ENCODE data around the gene C1QTNF5. TPM values are rescaled to one million over a fixed set of nuclear protein-coding genes. Genes with fewer than 3 reads are reported as not detected.

The C1QTNF5 gene
- total and polyA plus RNA-seq, 2 of the 8 experiments (the other 6 are each of a cell fraction or from before 2014, with no cell fraction given), result 2.2 to 2.7 TPM

DNA sequence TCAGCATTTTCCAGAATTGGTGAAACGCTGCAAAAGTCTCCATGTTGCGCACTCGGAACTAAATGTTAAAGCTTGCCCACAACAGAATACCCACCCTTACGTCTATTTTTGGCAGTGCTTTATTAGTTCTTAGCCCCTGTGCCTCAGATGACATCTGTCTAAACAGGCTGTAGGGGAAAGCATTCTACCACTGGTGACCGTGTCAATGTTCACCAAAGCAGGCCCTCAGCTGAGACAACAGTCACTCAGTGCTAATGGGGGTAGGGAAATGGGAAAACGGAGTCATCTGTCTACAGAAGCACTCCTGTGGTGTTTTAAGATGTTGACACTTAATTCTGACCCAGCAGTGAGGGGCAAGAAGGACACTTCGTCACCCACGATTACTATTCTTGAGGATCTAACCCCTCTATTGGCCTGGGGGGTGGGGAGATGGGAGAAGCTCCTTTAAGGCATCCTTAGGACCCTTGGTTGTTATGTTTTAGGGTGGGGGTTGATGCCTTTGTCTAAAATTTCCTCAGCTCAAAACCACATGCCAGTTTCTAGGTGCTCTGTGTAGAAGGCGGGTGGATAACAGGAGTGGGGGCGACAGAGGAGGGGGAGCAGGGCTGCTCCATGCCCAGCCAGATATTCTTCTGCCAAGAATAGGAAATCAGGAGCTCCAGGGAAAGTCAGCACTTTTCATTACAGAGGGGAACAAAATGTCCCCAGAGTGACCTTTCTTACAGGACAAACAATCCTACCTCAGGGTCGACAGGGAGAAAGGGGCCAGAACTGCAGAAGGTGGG is 21.4 kb upstream of the C1QTNF5 start:
- Histone ChIP-seq H3K27ac (ENCODE audit: low read depth, low read length) (no peak overlapping the region), H3K4me3 (ENCODE audit: extremely low read depth in 1 of 4, insufficient read depth in 2 of 4, low read depth in 3 of 4, low read length in 4 of 4) (peak overlapping the region in 1 of 4 experiments; percentile 1; a peak in 1 of 8 replicates), H3K4me1 (replicated peaks in 1 of 4; ENCODE audit: control insufficient read depth in 3 of 4, insufficient read depth in 4 of 4, low read length in 3 of 4) (peaks cover 12 to 23% (median 20%) of the 10 kb centered on the region in 4 experiments), H3K23me2 (ENCODE audit: low read depth, low read length) (peaks cover 4% of the 10 kb centered on the region; the same call in 1 of the 2 replicates), H2BK20ac (ENCODE audit: low read length) (no peak overlapping the region), H3K9me3 (ENCODE audit: insufficient read depth in 2 of 2, low read depth in 1 of 2, low read length in 1 of 2) (no peaks in the 10 kb centered on the region; a peak in 1 of 4 replicates), H3K4ac (replicated peaks; ENCODE audit: insufficient read length, low read depth, low read length) (no peak overlapping the region), H3K79me2 (ENCODE audit: control insufficient read depth in 1 of 2, insufficient read depth in 2 of 2, low read length in 2 of 2) (no peaks in the 10 kb centered on the region), H2AFZ (ENCODE audit: low read length) (no peak overlapping the region), H3K36me3 (ENCODE audit: control insufficient read depth in 2 of 4, insufficient read depth in 4 of 4, low read length in 3 of 4) (peaks cover 0 to 6% (median 5%) of the 10 kb centered on the region in 4 experiments; a peak in 3 of 8 replicates), H2BK12ac (ENCODE audit: low read depth, low read length) (no peak overlapping the region), H2BK120ac (replicated peaks; ENCODE audit: low read depth, low read length) (no peak overlapping the region), H2BK15ac (ENCODE audit: low read length) (peak overlapping the region; percentile 90; the same call in 1 of the 2 replicates), H3K23ac (ENCODE audit: insufficient read length) (no peak overlapping the region), H4K8ac (ENCODE audit: extremely low read depth, insufficient read depth, low read length) (no peak overlapping the region), H2BK5ac (ENCODE audit: low read depth, low read length) (no peak overlapping the region), H3K27me3 (replicated peaks in 1 of 4; ENCODE audit: control insufficient read depth in 3 of 4, extremely low read depth in 1 of 4, insufficient read depth in 3 of 4, low read length in 3 of 4) (peaks cover 18 to 37% (median 32%) of the 10 kb centered on the region in 4 experiments), H3K4me2 (ENCODE audit: insufficient read depth in 1 of 2, low read depth in 2 of 2, low read length in 2 of 2) (peak overlapping the region; percentile 22 to 71; a peak in 3 of 4 replicates), H2AK5ac (ENCODE audit: low read depth, low read length) (no peak overlapping the region), H3K79me1 (ENCODE audit: low read depth, low read length) (no peaks in the 10 kb centered on the region; the same call in 1 of the 2 replicates), H4K20me1 (replicated peaks in 1 of 2; ENCODE audit: control insufficient read depth in 1 of 2, insufficient read depth in 2 of 2, low read length in 2 of 2) (peaks cover 4 to 23% of the 10 kb centered on the region in 2 experiments), H3K14ac (ENCODE audit: insufficient read length) (no peak overlapping the region), H3K9ac (replicated peaks in 1 of 4; ENCODE audit: extremely low read depth in 1 of 4, low read depth in 3 of 4, low read length in 3 of 4) (no peak overlapping the region), H4K91ac (replicated peaks; ENCODE audit: insufficient read length, low read length) (no peak overlapping the region), H4K5ac (ENCODE audit: insufficient read length, low read depth, low read length) (no peak overlapping the region), H3K56ac (replicated peaks; ENCODE audit: insufficient read length, low read depth, low read length) (no peak overlapping the region), H3K18ac (ENCODE audit: extremely low read depth, low read length) (no peak overlapping the region)
- no peak for TF ChIP-seq SIRT6 (IDR thresholded peaks at IDR 0.05; ENCODE audit: low read length)
- TF ChIP-seq CBX8 (IDR thresholded peaks at IDR 0.05; ENCODE audit: borderline replicate concordance, low read depth, low read length), result no peak
- no peak for TF ChIP-seq RXRA (IDR thresholded peaks at IDR 0.05; ENCODE audit: insufficient read depth, low read depth, low read length)
- TF ChIP-seq RAD21 (IDR thresholded peaks at IDR 0.05 in 1 of 2, conservative IDR thresholded peaks at IDR 0.05 in 1 of 2; ENCODE audit: low read depth in 2 of 2, low read length in 2 of 2), result no peak
- no peak for TF ChIP-seq POU5F1 (IDR thresholded peaks at IDR 0.05; ENCODE audit: low read depth, low read length)
- TF ChIP-seq TAF7 (optimal IDR thresholded peaks at IDR 0.05; ENCODE audit: borderline replicate concordance, low read depth, low read length), result no peak
- no peak for TF ChIP-seq SIN3A (conservative IDR thresholded peaks at IDR 0.05 in 1 of 2, IDR thresholded peaks at IDR 0.05 in 1 of 2; ENCODE audit: low read depth in 1 of 2, low read length in 2 of 2)
- TF ChIP-seq ASH2L (IDR thresholded peaks at IDR 0.05; ENCODE audit: low read length), result no peak
- TF ChIP-seq SRF (IDR thresholded peaks at IDR 0.05; ENCODE audit: low read depth, low read length), result no peak
- FAIRE-seq (no peak), DNase-seq (ENCODE audit: low read depth in 1 of 2, low spot score in 2 of 2) (no peak)
- CTCF ChIA-PET (ENCODE audit: partially characterized antibody), result interaction anchor here (0.7 to 10.9 kb wide), 15 partner anchors 9 to 208 kb away, joined by 3 to 474 read pairs (median 5); partner anchors contain the start of genes C1QTNF5, RNF26 and USP2
- WGBS, 2 experiments (ENCODE audit: extremely low coverage in 1 of 2, insufficient coverage in 1 of 2, insufficient read length in 1 of 2, insufficient replicate concordance in 2 of 2, low coverage in 1 of 2, low lambda C conversion rate in 2 of 2, missing lambda C conversion rate in 1 of 2), result 78% methylated on average over 11 of the region's 11 CpGs; no CpG with 5 or more reads in 1 of the 2 experiments
- POLR2A ChIA-PET (ENCODE audit: partially characterized antibody), result interaction anchor here (1.0 to 3.7 kb wide), 6 partner anchors 9 to 113 kb away, joined by 3 to 32 read pairs (median 4); partner anchors contain the start of genes C1QTNF5 and USP2

All from H1 (cell line).